ENCODE results near the gene SHLD1.

The SHLD1 gene

DNA sequence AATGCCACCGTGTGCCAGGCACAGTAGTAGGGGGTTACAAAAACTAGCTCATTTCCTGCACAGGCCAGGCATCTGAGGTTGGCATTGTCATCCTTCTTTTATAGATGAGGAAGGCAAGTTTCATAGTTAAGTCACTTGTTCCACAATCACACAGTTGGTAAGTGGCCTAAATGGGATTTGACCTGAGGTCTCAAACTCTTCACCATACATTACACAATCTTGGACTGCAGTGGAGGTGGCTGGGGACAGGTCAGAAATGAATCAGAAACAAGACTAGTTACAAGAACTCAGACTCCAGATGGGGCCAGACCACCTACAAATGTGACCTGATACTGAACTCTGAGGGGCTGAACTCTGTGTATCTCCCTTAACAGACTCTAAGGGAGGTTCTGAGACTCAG is 150.7 kb downstream of the SHLD1 start:
- no peak for FAIRE-seq

DNA sequence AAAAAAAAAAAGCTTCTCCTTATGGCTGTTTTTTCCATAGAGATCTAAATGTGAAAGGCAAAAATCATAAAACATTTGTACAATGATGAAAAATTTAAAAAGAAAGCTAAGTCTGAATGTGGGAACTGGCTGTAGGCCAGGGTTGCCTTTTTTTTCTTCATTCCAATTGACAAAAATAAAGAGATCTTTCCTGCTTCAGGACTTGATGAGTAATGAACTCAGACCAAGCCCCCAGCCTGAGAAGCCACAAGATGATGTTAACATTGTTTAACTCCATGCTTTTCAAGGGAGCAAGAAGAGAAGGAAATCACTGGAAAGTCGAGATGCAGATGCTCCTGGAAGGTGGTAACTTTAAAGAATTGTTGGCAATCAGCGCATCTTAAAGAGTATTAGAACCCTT is 158.8 kb downstream of the SHLD1 start:
- FAIRE-seq, result no peak

DNA sequence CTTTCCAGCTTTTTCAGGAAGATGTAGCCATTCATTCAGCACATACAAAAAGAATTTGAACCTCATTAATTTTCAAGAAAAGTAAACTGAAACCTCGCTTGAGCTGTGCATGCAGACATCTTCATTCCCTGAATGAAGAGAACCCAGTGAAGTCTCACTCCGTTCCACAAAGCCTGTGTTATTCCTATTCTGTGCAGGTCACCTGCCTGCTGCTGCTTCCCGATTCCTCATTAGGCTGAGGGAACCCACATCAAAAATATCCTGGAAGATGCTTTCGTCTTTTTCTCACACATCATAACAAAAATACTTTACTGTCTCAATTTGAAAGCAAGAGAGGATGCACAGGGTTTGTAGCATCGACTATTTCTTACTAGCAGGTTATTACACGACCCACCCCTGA is 160.0 kb downstream of the SHLD1 start:
- no peak for FAIRE-seq

DNA sequence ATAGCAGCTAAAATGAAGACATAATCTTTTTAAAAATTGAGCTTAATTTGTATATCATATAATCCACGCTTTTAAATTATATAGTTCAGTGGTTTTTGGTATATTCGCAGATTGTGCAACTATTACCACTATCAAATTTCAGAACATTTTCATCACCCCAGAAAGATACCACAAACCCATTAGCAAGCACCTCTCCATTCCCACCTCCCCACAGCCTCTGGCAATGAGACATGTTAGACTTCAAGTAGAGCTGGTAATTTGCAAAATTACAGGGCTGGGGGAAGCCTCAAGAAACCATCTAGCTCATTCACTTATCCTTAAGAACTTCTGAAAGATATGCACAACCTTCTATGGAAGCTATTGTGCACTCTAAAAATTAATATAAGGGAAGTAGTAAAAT is 163.0 kb downstream of the SHLD1 start:
- no peak for FAIRE-seq

Measured in endometrium (tissue), 2 donors.